ENCODE results near the gene PI16. TPM values are rescaled to one million over a fixed set of nuclear protein-coding genes. Genes with fewer than 3 reads are reported as not detected.

Gene PI16
- total RNA-seq, 1 donor from 2014 or later = 33.5 TPM

- H3K4me3 ChIP-seq = no peak overlapping the region
- TF ChIP-seq CTCF (IDR thresholded peaks at IDR 0.05) = no peak
- H3K4me1 ChIP-seq = peaks cover 0 to 4% of the 10 kb centered on the region in 2 donors
- H3K9me3 ChIP-seq = no peaks in the 10 kb centered on the region
- no peak overlapping the region for H3K27ac ChIP-seq
- intact Hi-C loops (cut with DNase I) = loop anchor here (5.0 kb wide), 1 partner anchor 36 kb away; no protein-coding TSS in a partner anchor
- no peak for DNase-seq (ENCODE audit: low spot score in 2 of 2)
- H3K36me3 ChIP-seq = peaks cover 64 to 70% of the 10 kb centered on the region in 2 donors
- H3K27me3 ChIP-seq = no peaks in the 10 kb centered on the region
Measured at GRCh38 chr6:36968266-36968977, 13.9 kb downstream of the PI16 start.

- intact Hi-C loops (cut with DNase I) = loop anchor here (5.0 kb wide), 1 partner anchor 37 kb away; no protein-coding TSS in a partner anchor
- H3K9me3 ChIP-seq = no peaks in the 10 kb centered on the region
- no peak overlapping the region for H3K27ac ChIP-seq
- H3K27me3 ChIP-seq = no peaks in the 10 kb centered on the region
- no peak for DNase-seq (ENCODE audit: low spot score in 2 of 2)
- TF ChIP-seq CTCF (IDR thresholded peaks at IDR 0.05) = no peak
- no peaks in the 10 kb centered on the region for H3K4me1 ChIP-seq
- H3K4me3 ChIP-seq = no peak overlapping the region
- H3K36me3 ChIP-seq = peaks cover 72 to 78% of the 10 kb centered on the region in 2 donors
Measured at GRCh38 chr6:36969240-36969691, 14.7 kb downstream of the PI16 start.

GRCh38 chr6:36969988-36970891, 15.7 kb downstream of the PI16 start:
- no peak for TF ChIP-seq CTCF (IDR thresholded peaks at IDR 0.05)
- intact Hi-C loops (cut with DNase I) = loop anchor here (5.0 kb wide), 1 partner anchor 38 kb away; no protein-coding TSS in a partner anchor
- H3K27ac ChIP-seq = no peak overlapping the region
- H3K27me3 ChIP-seq = no peaks in the 10 kb centered on the region
- no peaks in the 10 kb centered on the region for H3K4me1 ChIP-seq
- H3K9me3 ChIP-seq = no peaks in the 10 kb centered on the region
- no peak overlapping the region for H3K4me3 ChIP-seq
- DNase-seq (ENCODE audit: low spot score in 2 of 2) = no peak
- H3K36me3 ChIP-seq = peaks cover 81 to 88% of the 10 kb centered on the region in 2 donors

GRCh38 chr6:36970892-36971842, 16.6 kb downstream of the PI16 start:
- Histone ChIP-seq H3K9me3 (no peaks in the 10 kb centered on the region), H3K4me1 (no peaks in the 10 kb centered on the region), H3K27me3 (no peaks in the 10 kb centered on the region), H3K36me3 (peaks cover 91 to 97% of the 10 kb centered on the region in 2 donors), H3K27ac (no peak overlapping the region), H3K4me3 (no peak overlapping the region)
- no peak for DNase-seq (ENCODE audit: low spot score in 2 of 2)
- intact Hi-C loops (cut with DNase I) = no loop called here
- TF ChIP-seq CTCF (IDR thresholded peaks at IDR 0.05) = no peak

Data from ascending aorta (tissue), 2 donors.